ENCODE results near the gene LRRC32. TPM values are rescaled to one million over a fixed set of nuclear protein-coding genes. Genes with fewer than 3 reads are reported as not detected.
"Not testable (repeated sequence)": the region's sequence is repeated elsewhere in the genome, so short reads cannot be mapped to it uniquely, and the experiment has no call there.

LRRC32 gene
- total RNA-seq, 1 experiment from 2014 or later, result not detected

- no peak for DNase-seq (ENCODE audit: low spot score)
Observed at GRCh38 chr11:76614471-76615179, 55.9 kb downstream of the LRRC32 start.

- DNase-seq (ENCODE audit: low spot score), result no peak
Observed at GRCh38 chr11:76613901-76614300, 56.6 kb downstream of the LRRC32 start.

GRCh38 chr11:76612226-76612625, 58.3 kb downstream of the LRRC32 start:
- no peak for DNase-seq (ENCODE audit: low spot score)

GRCh38 chr11:76610871-76611475, 59.6 kb downstream of the LRRC32 start:
- DNase-seq (ENCODE audit: low spot score), result no peak

- no peak for DNase-seq (ENCODE audit: low spot score)
Observed at GRCh38 chr11:76610371-76610770, 60.2 kb downstream of the LRRC32 start.

GRCh38 chr11:76609736-76610370, 60.7 kb downstream of the LRRC32 start:
- no peak for DNase-seq (ENCODE audit: low spot score)

GRCh38 chr11:76608879-76609460, 61.6 kb downstream of the LRRC32 start:
- not testable (repeated sequence) for DNase-seq (ENCODE audit: low spot score)

GRCh38 chr11:76608228-76608627, 62.3 kb downstream of the LRRC32 start:
- DNase-seq (ENCODE audit: low spot score), result not testable (repeated sequence)

Other genes with a start within 250 kb of the LRRC32 start
- gene EMSY, start 225.7 kb downstream of the LRRC32 start, total RNA-seq (2014; rRNA removed; shearing (Covaris generic)), result 19.1 and 30.7 TPM in 2 replicates
- 107 and 118 TPM in 2 replicates for gene TSKU, start 112.6 kb upstream of the LRRC32 start, total RNA-seq (2014; rRNA removed; shearing (Covaris generic))
- gene ACER3, start 190.2 kb upstream of the LRRC32 start, total RNA-seq (2014; rRNA removed; shearing (Covaris generic)), result 7.1 and 13.4 TPM in 2 replicates